Mucosa of gallbladder (tissue), 1 donor: ENCODE data around the gene SCUBE1. TPM values are rescaled to one million over a fixed set of nuclear protein-coding genes. Genes with fewer than 3 reads are reported as not detected.
A peak's percentile ranks its signal among the peaks of the same experiment; 100 is the strongest.

ENCODE experiments used
- DNase-seq: peaks from one replicate; pipeline ENCODE4 v3.0.0-alpha.2; 2020; ENCODE audit warnings: low spot score
- total RNA-seq: library from RNA; stranded (reverse); gene quantifications from one replicate; pipeline ENCODE4 v1.2.1, GENCODE V29; 2021
- donor health status: DM: no; HTN: no; CAD: no.

SCUBE1 gene
- total RNA-seq, 1 donor from 2014 or later = 1.7 TPM

DNA sequence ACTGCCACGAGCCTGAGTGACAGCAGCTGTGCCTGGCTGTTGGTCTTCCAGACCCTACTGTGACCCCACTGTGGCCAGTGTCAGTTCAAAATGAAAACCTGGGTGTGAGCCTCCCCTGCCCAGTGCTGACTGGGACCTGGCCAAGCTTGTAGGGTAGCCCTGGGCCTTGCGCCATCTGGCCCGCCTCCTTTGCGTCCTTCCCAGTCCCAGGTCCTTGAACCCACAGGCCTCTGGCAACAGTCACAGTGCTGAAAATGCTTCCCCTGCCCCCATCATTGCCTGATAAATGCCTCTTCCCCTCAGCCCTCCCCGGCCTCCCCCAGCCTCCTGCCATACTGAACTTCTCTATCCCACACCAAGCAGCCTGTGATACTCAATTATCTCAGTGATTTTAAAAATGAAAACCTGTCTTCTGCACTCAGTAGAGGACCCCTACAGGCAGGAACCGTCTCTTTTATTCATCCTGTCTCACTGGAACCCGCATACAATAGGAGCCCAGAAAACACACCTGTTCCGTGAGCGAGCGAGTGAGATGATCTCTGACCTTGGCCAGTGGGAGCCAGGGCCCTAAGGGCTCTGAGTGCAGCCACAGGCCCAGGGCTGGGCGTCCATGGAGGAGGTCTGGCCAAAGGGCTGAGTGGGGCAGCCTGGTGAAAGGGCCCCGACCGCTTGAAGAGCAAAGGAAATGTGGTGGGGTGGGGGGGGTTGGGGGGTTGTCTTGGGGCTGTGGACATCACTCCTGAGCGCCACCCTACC, 106.6 kb downstream of the SCUBE1 start:
- peak; percentile 36 for DNase-seq

DNA sequence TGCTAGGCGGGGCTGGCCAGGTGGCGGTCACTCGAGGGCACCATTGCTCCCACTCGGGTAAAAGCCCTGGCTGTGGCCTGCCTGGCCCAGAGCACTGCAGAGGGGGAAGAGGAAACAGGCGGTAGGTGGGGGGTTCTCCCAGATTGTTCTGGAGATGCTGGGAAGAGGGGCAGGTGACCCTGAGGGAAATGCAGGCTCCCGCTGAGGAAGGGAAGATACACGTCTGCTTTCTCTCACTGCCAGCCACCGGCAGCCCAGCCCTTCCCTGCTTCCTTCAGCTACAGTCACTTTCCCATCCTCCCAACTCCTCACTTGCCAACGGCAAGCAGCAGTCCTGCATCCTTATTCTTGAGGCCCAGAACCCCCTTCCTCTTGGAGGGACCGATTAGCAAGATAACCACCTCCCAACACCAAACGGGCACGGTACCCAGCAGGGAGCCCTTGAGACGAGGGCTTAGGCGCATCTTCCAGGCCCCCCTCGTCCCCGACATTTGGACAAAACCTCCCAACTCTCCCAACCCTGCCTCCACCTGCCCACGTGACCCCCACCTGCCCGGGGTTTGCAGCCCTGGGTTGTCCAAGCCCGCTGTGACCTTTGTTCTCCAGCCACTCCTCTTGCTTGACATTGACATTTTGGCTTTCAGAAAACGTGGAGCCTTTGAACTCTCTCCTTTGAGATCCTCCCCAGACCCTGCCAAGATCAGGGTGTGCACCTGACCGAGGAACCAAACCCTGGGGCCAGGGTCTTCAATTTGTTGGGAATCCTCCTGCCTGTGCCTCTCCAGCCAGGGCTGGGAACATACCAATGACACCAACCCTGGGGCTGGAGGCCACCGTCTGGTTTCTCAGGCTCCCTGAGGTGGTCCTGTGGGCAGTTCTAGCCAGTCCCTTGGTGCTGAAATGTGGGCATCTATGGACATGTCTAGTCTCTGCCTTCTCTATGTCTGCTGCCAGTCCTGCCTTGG, 107.4 kb downstream of the SCUBE1 start:
- DNase-seq = no peak

DNA sequence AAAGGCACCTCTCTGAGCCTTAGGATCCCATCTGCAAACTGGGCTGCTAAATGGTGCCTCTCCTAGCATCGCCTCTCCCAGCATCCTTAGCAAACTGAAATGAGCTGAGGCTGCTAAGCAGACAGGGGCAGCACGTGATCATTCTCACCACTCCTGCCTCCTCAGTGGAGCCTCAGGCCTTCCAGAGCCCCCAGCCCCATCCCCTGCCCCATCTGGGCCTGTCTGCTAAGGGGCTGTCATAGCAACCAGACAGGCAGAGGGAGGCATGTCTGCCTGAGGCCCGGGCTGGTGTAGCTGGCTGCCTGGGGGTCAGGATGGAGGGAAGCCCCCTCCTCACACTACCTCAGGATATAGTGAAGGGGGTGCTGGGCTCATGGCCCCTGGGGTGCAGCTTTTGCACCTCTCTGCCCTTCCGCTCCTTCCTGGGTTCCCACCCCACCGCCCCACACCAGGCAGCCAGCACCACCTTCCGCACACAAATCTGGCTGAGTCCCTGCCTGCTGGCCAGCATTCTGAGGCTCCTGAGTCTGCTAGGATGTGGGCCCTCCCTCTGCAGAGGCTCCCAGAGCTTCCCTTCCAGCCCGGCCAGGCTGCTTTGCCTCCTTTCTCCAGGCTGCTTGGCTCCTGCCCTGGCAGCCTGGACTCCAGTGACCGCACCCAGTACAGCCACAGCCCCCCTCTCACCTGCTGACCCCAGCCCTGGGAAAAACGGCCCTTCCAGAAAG, 108.7 kb downstream of the SCUBE1 start:
- no peak for DNase-seq

DNA sequence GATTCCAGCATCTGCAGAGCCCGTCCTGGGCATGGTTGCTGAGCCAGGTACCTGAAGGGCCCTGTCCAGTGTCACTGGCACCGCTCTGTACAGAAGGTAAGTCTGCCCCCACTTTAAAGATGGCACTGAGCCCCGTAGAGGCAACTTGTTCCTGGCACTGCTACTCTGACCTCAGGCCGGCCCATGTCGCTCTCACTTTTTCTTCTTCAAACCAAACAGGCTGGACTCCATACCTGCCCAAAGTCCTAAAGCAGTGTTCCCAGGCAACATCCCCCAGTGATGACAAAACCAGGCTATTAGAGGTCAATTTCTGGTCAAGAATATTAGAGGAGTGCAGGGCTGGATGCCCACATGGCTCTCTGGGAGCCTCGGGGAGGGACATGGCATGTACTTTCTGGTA, 109.6 kb downstream of the SCUBE1 start:
- no peak for DNase-seq

DNA sequence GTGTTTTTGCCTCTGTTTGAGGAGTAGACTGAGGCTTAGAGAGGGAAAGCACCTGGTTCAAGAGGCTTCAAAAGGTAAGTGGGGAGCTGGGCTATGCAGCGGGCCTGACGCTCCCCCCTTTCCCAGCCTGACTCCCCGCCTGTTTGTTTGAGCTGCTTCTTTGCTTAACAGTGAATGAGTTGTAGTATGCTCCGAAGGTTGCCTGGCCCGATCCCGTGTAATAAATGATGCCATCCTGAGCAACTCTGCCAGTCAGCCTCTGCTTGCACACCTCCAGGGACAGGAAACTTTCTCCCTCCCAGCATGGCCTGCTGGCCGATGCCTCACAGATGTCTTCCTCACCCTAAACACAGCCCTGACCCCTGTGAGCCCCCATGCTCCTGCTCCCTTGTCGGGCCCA, 110.7 kb downstream of the SCUBE1 start:
- no peak for DNase-seq

DNA sequence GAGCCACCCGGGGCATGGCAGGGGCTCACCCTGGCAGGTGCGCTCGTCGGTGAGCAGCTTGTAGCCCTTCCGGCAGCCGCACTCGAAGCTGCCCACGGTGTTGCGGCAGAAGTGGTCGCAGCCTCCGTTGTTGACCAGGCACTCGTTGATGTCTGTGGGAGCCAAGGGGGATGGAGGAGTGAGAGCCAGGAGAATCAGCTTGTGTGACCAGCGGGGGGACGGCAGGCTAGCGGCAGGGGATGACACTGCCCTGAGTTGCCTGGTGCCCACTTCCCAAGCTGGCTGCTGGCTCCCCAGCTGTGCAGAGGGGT, 111.5 kb downstream of the SCUBE1 start:
- no peak for DNase-seq

DNA sequence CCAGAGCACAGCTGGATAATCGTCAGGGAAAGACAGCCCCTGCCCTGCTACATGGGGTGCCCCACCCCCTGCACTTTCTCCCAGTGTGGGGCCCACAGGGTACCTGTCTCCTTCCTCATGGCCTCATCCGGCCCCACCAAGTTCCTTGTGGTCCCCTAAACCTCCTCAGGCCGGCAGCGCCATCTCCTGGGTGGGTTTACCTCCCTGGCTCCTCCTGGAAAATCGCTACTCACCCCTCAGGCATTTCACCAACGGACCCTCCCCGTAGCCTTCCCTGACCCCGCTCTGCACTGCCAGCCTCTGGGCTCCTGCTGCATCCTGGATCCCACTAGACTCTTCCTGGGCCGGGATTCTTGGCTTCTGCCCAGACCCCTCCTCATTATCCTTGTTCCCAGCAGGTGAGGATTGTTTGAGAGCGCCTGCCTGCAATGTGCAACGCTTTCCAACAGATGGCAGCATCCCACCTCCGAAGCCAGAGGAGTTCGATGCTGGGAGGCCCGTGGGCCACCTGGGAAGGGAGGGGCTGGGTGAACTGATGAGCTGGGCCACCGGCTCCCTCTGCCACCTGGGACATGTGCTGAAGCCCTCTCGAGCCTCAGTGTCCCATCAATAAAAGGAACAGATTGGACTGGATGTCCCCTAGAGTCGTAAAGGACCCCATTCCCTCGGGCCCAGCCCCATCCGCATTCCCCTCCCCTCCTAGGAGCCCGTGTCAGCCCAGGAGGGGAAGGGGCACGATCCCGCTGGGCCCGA, 112.0 kb downstream of the SCUBE1 start:
- peak; percentile 34 for DNase-seq

DNA sequence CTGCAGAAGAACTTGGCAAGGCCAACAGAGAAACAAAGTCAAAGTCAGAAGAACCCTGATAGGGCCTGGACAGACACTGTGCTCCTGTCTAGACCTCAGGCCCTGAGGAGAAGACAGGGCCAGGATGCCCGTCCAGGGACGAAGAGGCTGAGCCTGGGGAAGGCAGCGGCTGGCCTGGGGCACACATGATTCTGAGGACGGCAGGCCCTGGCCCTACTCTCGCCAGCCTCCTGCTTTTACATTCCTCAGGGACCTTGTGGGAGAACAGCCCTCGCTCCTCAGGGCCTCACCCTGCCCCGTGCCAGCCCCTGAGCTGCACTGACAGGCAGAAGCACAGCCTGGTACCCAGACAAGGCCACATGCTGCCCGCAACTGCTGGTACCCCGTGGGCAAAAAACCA, 112.6 kb downstream of the SCUBE1 start:
- no peak for DNase-seq

DNA sequence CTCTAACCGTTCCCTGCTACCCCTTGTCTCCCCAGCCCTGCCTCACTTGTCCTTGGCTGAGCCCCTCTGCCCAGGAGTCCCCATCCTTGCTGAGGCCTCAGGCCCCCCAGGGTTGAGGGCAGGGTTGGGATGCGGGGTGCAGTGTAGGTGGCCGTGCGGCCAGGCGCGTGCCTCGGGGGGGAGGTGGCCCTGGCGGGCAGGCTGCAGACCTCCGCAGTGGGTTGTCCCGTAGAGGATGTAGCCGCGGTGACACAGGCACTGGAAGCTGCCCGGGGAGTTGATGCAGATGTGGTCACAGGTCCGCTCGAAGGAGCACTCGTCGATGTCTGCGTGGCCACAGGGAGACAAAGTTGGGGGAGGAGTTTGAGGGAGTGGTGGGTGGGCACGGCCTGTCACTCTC, 114.3 kb downstream of the SCUBE1 start:
- DNase-seq = no peak

DNA sequence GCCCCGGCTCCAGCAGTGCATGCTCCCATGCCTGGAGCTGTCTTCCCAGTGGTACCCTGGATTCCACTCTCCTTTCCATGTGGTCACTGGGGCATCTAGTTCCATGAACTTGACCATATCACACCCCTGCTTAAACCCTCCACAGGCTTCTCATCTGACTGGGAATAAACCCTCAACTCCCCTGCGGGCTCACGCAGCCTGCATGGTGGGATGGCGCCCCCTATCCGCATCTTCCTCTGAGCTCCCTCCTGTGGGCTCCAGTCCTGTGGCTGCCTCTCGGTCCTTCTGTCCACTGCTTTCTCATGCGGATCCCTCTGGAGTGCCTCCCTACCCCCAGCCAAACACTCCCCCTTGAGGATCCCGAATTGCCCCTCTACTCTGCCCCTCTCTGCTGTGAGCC, 114.8 kb downstream of the SCUBE1 start:
- no peak for DNase-seq

DNA sequence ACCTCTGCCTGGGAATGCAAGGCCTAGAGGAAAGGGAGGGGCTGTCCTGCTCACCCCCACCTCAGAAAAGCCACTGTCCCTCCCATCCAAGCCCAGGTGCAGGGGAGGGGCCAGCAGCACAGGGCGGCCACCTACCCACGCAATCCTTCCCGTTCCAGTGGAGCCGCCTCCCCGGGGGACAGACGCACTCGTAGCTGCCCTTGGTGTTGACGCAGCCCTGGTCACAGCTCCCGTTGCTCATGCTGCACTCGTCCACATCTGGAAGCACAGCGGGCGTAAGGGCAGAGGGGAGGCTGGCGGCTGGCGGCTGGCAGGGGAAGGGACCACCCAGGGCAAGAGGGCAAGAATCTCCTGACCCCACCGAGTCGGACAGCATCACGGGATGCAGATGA, 115.9 kb downstream of the SCUBE1 start:
- no peak for DNase-seq

DNA sequence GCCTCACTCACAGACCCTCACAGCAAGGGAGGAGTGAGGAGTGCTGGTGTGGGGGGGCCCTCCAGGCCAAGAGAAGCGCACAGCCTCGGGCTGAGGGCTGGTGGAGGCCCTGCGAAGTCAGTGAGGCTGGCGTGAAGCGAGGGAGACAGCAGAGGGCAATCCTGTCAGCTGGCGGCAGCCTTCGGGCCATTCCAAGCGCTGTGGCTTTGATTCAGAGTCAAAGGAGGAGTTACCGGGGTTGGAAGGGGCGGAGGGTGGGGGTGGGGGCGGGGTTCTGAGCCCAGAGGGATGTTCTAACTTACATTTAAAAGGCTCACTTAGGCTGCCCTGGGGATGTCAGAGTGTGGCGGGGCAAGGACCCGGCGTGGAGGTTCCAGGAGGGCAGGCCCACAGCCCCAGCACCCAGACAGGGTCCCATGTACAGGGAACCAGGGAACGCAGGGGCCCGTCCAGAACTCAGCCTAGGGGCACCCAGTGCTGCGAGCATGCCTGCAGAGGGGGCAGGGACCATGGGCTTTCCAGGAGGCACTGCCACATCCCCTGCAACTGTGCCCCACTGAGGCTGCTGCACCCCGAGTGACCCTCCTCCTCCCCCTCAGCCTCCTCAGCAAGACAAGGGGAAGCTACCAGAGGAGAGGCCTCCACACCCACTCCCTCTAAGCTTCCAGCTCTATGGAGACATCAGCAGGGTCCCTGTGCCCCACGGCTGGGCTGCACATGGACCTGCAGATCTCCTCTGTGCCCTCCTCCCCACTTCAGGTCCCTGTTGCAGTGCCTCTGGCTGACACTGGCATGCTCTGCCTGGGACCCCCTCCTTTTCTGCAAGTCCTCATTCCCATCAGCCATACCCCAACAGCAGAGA, 116.6 kb downstream of the SCUBE1 start:
- no peak for DNase-seq

DNA sequence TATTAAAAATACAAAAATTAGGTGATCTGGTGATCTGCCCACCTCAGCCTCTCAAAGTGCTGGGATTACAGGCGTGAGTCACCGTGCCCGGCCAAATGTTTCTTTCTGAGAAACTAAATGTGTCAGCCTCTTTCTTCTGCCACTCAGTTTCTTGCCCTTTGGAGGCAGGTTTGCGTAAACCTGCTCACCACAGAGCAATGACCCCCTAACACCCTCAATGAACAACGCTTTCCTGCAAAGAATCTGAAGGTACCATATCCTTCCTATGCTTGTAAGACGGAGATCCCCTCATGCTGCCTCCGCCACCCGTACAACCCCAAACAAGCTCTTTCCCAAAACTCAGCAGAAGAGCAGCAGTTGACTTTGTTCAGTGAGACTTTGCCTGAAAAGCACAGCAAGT, 117.6 kb downstream of the SCUBE1 start:
- DNase-seq = no peak

DNA sequence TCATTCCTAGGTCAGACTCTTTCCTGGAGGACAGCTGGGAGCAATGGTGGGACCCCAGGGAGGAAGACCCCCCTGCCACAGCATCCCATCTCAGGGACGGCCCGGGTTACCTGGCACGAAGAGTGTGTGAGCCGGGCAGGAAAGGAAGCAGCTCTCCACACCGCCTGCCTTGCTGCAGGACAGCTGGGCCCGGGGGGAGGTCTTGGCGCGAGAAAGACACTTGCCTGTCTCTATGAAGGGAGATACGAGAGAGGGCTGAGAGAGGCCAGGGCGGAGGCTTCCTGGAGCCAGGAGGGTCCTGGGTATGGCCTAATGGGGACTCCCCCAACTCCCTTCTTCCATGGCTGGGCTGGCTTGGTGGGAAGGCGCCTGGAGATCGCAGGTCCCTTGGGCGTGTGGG, 120.2 kb downstream of the SCUBE1 start:
- DNase-seq = no peak

DNA sequence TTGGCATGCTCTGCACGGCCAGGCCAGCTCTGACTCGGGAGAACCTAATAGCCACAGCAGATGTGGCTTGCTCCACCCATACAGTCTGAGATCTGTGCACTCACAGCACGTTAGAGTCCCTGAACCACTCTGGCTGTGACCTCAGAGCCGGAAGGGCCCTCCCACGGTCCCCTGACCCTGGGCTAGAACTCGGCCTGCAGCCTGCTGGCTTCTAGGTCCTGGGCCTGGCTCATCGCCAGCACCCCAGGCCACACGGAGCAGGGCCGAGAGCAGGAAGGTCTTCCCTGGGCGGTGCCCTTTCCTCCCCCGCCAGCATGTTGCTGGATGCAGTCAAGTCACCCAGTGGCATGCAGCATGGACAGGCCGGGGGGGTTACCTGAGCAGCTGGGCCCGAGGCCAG, 120.9 kb downstream of the SCUBE1 start:
- no peak for DNase-seq

DNA sequence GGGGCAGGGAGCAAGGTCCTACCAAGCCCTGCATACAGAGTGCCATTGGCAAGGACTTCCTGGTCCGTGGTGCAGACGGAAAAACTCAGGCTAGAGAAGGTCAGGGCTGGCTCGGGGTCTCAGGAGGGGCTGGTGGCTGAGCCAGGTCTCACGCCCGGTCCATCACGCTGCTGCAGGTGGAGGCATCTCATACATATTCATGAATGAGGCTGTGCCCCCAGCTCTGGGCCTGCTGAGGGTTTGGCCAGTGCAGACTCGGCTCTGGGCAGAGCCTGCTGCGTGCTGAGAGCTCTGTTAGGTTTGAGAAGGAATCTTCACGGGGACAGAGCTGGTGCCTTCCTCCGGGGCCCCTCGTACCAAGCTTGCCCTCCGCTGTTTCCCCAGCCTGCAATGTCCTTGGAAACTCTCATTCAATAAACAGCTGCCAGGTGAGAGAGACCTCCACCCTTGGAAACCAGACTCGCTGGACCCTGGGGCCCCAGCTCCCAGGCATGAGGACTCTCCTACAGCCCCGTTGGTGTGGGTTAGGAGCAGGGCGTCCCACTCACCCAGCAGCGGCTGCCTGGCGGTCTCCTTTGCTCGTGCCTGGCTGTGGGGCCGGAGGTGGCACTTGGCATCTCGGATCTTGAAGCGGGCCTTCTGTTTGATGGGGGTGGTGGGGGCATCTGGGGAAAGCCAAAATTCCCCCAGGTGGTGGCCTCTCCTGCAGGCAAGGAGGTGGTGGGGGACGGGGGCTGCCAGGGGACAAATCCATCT, 122.4 kb downstream of the SCUBE1 start:
- DNase-seq = no peak

DNA sequence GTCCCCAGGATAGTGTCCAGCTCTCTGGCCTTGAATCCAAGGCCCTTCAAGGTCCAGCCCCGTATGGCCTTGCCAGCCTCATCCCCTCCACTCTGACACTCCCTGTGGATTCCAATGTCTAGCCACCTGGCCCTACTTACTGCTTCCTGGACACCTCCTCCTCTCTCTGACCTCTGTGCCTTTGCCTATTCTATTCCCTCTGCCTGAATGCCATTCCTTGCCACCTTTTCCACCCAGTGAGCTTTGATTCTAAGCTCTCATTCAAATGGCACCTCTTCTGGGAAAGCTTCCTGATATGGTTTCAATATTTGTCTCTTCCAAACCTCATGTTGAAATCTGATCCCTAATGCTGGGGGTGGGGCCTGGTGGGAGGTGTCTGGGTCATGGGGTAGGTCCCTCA, 124.4 kb downstream of the SCUBE1 start:
- DNase-seq = no peak

DNA sequence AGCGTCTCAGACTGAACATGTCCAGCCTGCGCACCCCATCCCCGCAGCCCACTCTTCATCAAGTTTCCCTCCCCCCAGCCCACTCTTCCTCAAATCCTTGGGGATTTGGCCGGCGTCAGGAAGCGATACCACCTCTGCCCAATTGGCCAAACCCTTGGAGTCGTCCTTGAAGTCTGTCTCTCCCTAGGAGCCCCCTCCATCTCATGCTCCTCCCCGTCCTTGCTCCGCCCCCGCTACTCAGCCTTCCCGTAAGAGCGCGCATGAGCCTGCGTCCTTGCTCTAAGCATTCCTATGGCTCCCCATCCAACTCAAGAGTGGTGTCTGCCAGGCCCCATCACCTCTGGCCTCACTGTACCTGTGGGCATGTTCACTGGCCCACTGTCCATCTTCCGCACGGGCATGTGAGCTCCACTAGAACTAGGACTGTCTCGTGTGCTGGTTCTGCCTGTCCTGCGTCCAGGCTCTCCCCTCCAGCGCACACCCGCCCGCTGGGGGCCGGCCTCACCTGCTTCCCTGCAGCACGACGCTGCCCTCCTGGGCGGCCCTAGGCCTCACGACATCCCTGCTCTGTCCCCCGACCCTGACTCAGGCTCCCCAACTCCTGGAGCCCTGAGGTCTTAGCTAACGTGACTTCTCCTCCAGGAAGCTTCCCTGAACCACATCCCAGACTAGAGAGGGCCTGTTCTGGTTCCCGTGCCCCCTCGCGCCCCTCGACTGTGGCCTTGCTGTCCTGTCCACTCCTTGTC, 125.7 kb downstream of the SCUBE1 start:
- DNase-seq = no peak

DNA sequence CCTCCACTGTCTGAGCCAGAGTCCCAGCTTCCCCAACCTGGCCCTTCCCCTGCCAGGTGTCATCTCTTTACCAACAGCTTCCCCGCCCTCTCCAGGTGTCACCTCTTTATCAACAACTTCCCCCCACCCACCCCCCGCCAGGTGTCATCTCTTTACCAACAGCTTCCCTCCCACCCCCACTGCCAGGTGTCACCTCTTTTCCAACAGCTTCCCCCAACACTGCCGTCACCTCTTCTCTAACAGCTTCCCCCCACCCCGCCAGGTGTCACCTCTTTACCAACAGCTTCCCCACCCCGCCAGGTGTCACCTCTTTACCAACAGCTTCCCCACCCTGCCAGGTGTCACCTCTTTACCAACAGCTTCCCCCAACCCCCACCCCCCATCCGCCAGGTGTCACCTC, 126.4 kb downstream of the SCUBE1 start:
- DNase-seq = no peak
